GM12878 (cell line): ENCODE results near the gene PEF1.

Experiments used
- CTCF ChIP-seq, 3 experiments: IDR thresholded peaks in 2 of 3; conservative IDR thresholded peaks in 1 of 3; 2 replicates each; pipeline ENCODE4 v1.5.1; 2011; ENCODE audit warnings: low read depth in 3 of 3, low read length in 3 of 3, mild to moderate bottlenecking in 3 of 3, control low read depth in 2 of 3, moderate library complexity in 2 of 3, inconsistent platforms in 1 of 3, mixed read lengths in 1 of 3; ENCODE audit not compliant: control insufficient read depth in 2 of 3, insufficient read depth in 1 of 3; ENCODE audit errors: extremely low read depth in 1 of 3
- EP300 ChIP-seq, 2 experiments: fragments of 150-350 bp in 1 of 2; IDR thresholded peaks; 2 replicates each; pipeline ENCODE4 v1.6.1; 2011 to 2012; ENCODE audit warnings: low read depth in 2 of 2, low read length in 2 of 2, borderline replicate concordance in 1 of 2, improper control_type of control experiment in 1 of 2, inconsistent platforms in 1 of 2; ENCODE audit not compliant: control insufficient read depth in 1 of 2
- POLR2A ChIP-seq: IDR thresholded peaks from 2 replicates; pipeline ENCODE4 v1.6.1; 2011; ENCODE audit warnings: low read depth, mild to moderate bottlenecking, low read length

DNA sequence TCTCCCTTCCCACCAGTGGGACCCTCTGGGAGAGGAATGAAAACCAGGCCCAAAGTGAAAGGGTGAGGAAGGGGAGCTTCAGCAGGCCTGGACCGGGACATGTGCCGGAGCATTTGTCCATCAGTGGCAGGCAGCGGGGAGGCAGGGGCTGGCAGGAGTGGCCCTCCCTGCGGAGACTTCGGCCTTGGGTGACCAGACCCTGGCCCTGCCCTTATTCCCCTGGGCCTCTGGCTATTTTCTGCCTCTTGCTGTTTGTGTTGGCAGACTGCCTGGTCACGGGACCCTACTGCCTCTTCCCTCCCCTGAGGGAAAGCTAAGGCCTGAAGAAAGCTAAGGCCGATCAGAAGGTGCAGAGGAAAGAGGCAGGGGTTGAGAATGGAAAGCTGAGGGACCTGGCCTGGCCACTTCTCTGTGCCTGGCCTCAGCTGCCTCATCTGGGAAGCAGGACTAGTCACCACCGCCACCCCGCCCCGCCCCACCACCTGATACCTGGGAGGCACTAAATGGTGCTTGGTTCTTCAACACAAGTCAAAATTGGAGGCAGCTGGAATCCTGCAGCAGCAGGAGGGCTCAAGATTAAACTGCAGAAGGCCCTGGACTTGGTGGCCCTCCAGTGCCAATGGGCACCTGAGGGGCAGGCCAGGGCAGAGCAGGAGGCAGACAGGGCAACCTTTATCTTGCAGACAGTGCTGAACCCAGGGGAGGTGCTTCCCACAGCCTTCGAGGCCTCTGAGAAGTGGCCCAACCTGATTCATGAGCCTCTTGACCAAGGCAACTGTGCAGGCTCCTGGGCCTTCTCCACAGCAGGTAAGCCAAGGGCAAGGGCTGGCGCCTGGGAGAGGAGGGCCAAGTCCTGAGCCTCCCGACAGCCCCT, 60.4 kb downstream of the PEF1 start:
- TF ChIP-seq EP300 (IDR thresholded peaks at IDR 0.05; ENCODE audit: borderline replicate concordance in 1 of 2, control insufficient read depth in 1 of 2, low read depth in 2 of 2, low read length in 2 of 2) (no peak), POLR2A (no peak), CTCF (IDR thresholded peaks at IDR 0.05 in 2 of 3, conservative IDR thresholded peaks at IDR 0.05 in 1 of 3; ENCODE audit: control insufficient read depth in 2 of 3, extremely low read depth in 1 of 3, insufficient read depth in 1 of 3, low read depth in 3 of 3, low read length in 3 of 3) (no peak)
